NCI-H2029 treated with DMSO at 0.1 percent for 48 hours (cell line): Measurements from ENCODE around the gene TBX2.
"Not testable (repeated sequence)": the region's sequence is repeated elsewhere in the genome, so short reads cannot be mapped to it uniquely, and the experiment has no call there.

ENCODE experiments used
- DNase-seq: peaks from one replicate; lab custom pipeline; 2025; lab: John Stamatoyannopoulos, UW

Gene TBX2

DNA sequence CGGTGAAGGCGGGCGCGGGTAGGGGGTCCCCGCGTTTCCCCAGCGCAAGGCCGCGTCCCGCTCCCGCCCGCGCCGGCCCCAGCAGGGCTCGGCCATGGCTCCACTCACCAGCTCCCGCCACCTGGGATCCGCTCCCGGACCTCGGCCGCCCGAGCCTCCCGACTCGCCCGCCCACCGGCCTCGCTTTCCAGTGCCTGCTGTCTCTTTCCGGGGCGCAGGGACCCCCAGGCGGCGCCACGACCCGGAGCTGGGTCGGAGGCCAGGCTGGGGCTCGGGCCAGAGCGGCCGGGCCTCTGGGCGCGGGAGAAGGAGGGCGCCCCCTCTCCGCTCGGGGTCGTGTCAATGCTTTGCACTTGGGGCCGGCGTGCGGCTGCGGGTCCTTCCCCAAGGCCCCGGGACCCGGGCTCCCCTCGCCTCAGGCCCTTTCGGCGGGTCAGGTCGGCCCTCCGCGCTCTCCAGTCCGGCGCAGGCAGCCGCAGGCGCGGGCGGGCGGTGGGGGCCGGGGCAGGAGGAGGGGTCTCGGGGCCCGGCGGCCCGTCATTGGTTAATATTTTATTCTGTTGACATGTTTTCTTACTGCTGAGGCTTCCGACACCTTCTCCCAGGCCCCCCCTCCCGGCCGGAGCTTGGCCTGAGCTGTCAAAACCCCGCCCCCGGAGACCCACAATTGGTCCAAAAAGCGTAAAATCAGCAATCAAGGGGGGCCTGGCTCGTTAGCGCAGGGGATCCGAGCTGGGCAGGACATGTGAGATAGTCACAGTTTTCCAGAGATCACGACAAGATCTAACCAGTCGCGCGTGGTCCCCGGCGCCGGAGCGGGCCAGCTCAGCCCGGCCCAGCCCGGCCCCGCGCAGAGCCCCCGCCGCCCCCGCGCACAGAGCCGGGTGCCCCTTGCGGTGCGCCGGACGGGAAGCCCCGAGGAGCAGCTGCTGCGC lies at the start of gene TBX2:
TSS of gene TBX2 (plus strand) at position 713 of the 935 bp plus-strand sequence. CDS start 334 bp downstream, outside the sequence.
- no peak for DNase-seq

DNA sequence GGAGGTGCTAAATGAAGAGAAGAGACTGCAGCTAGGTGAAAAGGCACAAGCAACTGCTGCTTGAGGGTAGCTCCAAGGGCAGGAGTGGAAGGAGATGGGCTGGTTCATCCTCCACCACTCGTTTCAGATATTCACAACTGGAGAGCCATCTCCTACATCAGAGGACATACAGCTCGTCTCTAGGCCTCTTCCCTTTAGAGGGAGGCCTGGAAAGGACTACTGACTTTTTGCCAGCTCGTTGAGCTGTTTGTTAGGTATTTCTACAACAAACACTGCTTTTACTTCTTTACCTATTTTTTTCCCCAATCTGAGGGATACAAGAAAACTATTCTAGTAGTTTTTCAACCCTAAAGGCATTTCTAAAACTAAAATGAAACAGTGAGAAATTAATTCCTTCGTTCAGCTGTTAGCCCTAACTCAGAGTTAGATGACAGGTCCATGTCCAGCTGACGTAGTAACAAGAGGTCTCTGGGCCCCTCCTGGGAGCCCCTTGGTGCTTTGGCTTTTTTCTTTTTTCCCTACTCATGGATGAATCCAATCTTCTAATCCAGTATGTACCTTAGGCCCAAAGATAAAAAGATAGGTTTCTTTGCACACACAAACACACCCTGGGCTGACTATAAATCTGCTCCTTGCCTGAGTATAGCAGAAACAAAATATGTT lies 47.8 kb upstream of the TBX2 start:
- no peak for DNase-seq

GRCh38 chr17:61352408-61352770 lies 47.3 kb upstream of the TBX2 start:
- DNase-seq = no peak

- no peak for DNase-seq
Measured at GRCh38 chr17:61352781-61353491, 46.7 kb upstream of the TBX2 start.

DNA sequence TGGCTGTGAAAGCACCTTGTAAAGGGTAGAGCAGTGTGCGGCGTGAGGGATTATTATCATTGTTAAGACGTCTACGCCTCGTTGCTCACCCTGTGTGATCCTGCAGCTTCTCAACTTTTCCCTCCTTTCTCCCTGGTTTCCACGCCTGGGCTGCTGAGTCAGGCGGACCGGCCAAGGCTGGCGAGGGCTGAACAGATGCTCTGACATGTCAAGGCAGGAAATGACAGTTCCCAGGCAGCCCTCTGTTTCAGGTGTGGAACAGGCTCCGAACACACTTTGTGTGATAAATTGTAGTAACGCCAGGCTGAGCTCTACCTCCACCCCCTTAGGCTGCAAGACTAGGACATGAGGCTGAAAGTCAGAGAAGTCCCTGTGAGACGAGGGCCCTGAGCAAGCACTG lies 46.0 kb upstream of the TBX2 start:
- no peak for DNase-seq

DNA sequence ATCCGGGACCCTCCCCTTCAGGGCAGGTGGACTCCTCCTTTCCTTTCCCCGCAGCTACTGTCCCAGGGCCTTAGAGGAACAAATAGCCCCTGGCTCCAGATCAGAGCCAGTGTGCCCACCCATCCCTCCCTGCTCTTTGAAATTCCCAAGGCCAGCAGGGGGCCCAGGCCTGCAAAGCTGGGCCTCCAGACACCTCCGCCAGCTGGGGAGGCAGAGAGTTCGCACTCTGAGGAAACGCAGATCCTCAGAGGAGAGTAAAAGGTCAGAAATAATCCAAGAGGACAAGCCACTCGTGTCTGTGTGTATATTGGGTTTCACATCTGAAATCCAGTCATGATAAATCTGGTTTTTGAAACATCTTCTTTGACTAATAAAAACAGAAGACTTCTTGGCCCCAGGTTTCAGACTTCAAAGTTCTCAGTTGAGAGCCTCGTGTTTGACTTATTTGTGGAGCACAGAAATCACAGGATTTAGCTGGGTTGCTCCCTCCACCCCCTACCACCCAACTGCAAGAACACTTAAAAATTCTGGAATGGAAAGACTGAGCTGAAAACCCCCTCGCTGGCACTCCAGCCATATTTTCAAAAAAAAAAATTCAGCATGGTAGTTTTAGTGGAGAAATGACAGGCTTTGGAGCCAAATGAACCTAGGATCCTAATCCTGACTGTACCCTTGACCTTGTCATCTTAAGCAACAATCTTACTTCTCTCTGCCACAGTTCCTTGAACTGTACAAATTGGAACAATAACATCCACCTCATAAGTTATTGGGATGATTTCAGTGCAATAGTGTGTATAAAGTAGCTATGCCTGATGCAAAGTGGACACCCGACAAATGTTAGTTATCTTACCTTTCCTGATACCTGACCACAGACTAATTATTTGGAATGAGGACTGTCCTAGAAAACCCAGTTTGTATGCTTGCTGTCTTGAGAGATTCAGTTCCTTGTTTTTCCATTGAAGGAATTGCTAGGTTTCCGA lies 44.5 kb upstream of the TBX2 start:
- no peak for DNase-seq

DNA sequence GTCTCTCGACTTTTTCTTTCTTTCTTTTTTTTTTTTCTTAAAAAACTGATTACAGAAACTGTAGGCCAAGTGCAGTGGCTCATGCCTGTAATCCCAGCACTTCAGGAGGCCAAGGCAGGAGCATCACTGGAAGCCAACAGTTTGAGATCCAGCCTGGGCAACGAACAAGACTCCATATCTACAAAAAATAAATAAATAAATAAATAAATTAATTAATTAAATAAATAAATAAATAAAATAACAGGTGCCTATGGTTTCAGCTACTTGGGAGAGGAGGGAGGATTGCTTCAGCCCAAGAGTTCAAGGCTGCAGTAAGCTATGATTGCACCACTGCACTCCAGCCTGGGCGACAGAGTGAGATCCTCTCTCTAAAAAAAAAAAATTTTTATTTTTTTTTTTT lies 42.6 kb upstream of the TBX2 start:
- not testable (repeated sequence) for DNase-seq

DNA sequence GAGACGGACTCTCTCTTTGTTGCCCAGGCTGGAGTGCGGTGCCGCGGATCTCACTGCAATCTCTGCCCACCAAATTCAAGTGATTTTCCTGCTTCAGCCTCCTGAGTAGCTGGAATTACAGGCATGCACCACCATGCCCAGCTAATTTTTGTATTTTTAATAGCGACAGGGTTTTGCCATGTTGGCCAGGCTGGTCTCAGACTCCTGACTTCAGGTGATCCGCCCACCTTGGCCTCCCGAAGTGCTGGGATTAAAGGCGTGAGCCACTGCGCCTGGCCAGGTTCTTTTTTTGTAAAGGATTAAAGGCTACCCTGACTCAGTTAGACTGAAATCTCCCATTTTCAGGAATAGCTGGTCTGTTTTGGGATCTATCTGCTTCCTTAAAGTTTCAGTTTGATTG lies 40.1 kb upstream of the TBX2 start:
- not testable (repeated sequence) for DNase-seq

DNA sequence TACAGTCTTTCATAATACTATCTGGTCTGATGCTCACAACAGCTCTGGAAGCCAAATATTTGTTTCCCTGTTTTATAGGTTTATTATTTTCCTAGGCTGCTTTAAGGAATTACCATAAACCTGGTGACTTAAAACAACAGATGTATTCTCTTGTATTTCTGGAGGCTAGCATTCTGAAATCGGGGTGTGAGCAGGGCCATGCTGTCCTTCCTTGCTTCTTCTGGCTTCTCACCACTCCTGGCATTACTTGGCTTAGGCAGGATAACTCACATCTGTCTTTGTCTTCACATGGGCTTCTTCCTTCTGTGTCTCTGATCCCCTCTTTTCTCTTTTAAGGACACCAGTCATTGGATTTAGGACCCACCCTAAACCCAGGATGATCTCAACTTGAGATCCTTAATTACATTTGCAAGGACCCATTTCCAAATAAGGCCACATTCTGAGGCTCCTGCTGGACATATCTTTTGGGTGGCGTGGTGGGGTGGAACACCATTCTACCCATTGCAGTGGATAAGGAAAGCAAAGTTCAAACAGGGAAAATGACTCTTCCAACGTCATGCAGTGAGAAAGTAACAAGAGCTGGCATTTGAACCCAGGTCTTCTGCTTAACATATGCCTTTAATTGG lies 39.2 kb upstream of the TBX2 start:
- no peak for DNase-seq

DNA sequence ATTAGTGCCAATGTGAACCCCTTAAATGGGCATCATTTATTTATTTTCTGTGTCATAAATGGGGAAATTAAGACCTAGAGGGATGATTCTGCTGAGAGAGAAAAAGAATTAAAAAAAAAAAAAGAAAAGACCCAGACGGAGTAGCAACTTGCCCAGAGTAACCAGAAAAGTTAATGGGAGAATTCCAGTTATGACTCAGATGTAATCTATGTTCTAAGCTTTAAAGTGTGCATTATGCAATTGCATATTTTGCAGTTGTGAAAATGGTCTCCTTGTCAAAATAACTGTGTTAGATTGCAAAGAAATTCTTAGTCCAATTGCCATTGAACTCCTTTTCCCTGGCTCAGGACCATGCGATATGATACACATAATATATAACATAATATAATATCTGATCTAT lies 38.6 kb upstream of the TBX2 start:
- DNase-seq = no peak

DNA sequence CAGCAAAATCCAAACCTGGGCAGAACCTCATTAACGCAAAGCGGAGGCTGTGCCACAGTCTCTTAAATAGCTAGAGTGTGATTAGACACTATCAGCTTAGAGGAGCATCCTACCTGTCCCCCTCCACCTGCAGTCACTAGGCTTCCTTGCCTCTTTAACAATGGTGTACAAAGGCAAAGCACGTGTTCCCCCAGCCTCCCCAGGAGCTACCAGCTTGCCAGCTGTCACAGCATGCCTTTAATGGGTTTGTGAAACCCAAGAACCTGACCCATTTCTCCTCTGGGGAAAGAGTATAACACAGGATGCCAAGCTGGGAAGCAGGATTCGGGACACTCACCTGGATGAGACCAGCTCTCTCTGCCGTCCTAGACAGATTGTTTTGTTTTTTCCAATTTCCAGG lies 37.2 kb upstream of the TBX2 start:
- DNase-seq = no peak

- DNase-seq = no peak
Measured at GRCh38 chr17:61362852-61363600, 36.6 kb upstream of the TBX2 start.

DNA sequence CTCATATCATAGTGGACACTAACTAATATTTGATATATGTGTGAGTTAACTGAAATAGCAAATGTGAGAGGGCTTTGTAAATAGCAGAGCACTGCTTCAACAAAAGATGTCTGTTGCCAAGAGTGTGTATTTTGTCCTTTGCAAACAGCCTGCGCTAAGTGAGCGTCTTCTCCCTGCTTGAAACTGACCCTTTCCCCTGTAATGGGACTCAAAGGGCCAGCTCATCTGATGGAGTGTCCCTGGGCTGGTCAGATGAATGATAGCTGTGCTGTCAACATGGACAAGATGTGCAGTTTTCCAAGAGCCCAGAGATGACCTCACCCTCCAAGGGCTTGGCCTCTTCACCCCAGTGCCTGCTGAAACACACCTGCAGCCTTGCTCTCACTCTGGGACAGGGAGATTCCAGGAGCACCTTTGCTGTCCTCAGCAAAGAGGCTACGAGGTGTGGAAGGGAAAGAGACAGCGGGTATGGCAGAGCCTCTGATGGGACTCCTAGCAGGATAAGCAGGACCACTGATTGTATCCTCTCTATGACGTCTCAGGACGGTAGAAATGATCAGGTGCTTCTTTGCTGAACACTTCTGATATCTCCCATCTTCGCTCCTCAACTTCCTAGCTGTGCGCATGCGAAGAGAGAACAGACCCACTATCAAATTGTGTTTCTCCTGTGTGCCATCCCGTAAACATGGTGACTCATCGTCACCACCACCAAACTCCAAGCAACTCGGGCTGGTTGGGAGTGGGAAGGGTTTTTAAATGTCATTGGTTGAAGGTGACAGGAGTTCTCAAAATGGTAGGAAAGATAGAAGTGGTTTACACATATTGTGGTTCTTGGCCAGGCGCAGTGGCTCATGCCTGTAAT lies 35.8 kb upstream of the TBX2 start:
- no peak for DNase-seq

DNA sequence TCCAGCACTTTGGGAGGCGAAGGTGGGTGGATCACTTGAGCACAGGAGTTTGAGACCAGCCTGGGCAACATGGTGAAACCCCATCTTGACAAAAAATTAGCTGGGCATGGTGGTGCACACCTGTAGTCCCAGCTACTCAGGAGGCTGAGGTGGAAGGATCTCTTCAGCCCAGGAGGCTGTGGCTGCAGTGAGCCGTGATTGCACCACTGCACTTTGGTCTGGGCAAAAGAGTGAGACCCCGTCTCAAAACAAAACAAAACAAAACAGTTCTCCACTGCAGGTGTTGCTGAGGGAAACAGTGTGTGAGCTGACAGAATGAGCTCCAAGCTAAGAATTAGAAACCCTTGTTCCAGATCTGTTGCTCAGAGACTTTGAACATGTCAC lies 35.2 kb upstream of the TBX2 start:
- DNase-seq = no peak

DNA sequence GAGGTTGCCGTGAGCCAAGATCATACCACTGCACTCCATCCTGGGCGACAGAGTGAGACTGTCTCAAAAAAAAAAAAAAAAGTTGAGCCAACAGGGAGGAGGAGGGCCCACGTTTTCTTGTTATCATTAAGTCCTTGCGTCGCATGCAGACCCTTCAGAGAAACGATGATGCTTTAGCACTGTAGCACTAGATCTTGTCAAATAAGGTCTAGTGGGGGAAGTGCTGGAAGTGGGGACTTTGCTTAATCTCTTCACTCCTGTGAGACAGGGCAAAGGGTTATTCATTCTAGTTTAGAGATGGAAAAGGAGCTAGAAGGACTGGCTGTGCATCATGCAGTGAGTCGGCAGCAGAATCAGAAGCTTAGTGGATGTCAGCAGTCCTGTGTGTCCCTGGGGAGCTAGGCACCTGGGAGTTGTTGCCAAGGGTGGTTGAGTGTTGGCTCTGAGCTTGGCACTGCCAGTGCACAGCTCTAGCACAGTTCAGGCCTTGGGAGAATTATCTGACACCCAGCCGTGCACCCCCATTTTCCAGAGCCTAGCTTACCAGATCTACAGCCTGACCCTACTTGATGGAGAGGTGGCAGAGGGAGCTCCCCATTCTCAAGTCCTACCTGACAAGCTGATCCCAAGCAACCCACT lies 33.4 kb upstream of the TBX2 start:
- DNase-seq = no peak

DNA sequence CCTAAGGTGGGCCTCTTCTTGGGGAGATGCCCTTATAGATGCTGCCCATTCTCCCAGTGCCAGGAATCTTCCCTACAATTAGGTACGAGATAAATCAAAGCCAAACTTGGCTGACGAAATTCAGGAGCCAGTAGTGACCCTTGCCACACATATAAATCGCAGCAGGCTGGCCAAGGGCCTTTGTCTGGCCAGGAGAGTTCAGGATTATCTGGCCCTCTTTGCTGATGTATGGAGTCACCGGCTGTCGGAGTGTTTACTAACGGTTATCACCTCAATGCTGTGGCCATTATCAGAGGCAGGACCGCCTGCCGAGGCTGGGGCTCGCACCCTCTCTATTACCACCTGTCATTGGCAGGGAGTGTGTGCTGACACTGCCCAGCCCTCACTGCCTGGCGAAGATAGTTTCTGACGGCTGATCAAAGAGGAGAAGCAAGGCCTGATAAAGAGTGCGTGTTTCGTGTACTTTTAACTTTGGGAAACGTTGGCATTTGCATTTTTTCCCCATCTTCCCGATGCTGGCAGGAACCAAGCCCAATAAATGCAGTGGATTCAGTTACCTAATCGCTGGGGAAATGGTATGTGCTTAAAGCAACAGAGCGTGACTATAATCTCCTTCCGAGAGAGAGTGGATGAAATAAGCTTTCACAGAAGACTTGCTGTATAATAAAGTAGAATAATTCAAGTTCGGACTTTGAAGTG lies 32.8 kb upstream of the TBX2 start:
- DNase-seq = no peak

DNA sequence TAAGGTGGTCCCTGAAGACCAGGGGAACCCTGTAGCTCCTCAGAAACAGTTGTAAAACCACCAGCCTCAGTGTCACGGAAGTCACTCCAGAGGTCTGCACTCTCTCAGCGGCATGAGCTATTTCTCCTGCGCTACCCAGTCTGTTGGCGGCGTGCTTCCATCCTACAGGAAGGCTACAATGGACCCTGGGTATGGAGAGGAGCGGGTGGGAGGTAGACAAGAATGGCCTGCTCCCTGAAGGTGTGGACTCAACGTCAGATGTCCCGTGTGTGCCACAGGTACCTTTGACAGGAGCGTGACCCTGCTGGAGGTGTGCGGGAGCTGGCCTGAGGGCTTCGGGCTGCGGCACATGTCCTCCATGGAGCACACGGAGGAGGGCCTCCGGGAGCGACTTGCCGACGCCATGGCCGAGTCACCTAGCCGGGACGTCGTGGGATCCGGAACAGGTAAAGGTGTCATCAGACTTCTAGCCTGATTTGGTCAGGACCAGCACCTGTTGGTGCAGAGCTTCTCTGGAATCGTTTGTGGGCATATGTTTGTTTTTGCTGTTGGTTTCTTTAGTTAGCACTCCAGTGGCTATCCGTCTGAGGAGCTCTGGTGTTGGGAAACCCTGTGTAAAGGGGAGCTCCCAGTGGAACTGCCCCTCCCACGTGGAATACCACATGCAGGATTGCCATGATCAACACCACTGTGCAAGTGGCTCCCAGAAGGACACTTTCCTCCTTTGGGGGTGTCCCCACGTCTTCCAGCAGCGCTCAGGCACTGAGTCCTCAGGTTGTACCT lies 31.4 kb upstream of the TBX2 start:
- DNase-seq = no peak
